Superior temporal gyrus (tissue), 1 donor: ENCODE data around the gene TBC1D2.
"Not testable (repeated sequence)": the region's sequence is repeated elsewhere in the genome, so short reads cannot be mapped to it uniquely, and the experiment has no call there.

Experiments
- DNase-seq: peaks from one replicate; pipeline ENCODE4 v3.0.0-alpha.2; 2016; ENCODE audit errors: extremely low spot score

The TBC1D2 gene

DNA sequence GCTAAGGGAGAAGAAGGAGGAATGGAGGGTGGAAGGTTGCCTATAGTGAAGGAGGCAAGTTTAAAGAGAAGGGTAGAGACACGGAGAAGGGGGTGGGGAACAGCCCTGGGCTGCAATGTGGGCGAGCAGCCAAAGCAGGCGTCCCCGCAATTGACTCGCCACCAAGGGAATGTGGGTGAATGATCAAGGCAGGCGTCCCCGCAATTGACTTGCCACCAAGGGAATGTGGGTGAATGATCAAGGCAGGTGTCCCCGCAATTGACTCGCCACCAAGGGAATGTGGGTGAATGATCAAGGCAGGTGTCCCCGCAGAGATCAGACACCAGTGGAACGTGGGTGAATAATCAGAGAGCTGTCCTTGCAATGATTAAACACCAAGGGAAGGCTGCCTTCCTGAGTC is 14.8 kb upstream of the TBC1D2 start:
- DNase-seq = not testable (repeated sequence)

DNA sequence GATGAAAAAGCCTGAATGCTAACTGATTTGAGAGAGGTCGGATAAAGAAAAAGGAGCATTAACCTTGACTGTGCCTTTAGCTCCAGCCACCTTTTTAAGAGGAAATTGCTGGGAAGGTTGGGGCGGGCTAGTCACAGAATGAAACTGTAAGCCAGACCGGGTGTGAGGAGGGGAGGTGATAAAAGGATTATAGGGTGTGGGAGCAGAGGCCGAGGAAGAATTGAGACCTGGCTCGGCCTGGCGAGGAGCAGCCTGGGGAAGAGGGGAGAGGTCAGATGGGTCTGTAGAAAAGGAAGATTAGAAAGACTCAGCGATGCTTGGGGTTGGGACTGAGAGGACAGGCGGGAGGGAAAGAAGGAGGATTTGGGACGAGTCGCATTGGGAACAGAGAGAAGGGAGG is 14.2 kb upstream of the TBC1D2 start:
- DNase-seq = not testable (repeated sequence)

DNA sequence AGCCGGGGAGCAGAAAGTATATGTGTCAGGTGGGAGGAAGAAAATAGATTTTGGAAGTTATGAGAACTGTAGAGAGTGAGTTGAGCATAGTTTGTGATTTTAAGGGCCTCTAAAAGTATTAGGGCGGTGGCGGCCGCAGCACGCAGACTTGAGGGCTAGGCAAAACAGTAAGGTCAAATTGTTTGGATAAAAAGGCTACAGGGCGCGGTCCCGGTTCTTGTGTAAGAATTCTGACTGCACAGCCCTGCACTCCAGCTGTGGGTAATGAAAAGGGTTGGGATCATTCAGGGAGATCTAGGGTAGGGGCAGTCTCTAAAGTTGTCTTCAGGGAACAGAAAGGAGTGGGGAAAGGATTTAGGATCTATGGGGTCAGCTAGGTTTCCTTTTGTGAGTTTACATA is 12.1 kb upstream of the TBC1D2 start:
- DNase-seq = not testable (repeated sequence)

DNA sequence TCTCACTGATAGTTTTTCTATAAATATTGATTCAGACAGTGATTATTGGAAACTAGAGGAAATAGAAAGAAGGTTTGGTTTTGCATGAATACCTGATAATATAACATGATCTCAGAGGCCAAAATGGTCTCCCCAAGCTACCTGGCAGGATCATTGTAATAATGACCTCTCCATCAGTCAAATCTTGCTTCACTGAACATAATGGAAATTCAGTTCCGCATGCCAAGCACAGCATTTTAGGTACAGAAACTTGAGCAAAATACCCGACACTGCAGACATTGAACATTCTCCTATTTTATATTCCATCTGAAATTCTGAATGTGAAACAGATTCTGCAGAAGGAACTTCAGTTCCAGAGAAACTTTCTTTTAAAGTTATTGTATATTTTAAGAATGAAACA is 9.1 kb upstream of the TBC1D2 start:
- DNase-seq = no peak

DNA sequence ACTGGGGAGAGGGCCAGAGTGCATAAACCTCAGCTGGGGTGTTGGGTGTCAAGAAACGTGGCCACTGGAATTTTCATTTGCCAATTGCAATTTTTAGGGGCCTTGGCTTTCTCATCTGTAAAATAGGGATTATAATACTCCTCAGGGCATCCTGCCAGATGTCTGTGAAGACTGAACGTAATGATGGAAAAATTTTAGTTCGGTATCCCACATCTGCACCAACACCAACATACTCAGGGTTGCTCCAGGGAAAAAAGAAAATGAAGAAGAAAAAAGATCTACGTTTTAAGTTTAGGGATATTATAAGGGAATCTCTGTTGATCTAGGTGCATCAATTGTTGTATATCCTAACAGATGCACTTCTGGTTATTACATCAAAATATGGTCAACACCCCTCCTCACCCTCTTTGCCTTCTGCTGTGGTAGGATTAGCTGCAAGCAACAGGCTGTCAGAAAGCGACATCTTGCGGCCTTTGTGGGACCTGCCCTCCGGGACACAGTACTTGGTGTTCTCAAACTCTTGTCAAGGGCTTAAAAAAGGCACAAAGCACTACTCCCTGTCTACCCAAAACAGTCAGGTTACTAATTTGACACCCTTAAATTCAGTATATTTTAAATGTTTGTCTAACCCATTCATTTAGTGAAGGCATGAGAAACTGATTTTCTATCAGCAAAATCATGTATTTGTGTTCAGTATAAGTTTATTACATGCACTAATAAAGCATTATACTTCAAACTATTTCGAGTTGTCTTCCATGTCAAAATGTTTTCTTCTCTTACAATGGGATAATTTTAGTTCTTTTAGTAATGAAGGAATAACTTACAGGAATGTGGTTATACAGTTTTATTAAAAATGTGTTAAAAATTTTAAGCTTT is 8.3 kb upstream of the TBC1D2 start:
- peak; percentile 89 for DNase-seq

DNA sequence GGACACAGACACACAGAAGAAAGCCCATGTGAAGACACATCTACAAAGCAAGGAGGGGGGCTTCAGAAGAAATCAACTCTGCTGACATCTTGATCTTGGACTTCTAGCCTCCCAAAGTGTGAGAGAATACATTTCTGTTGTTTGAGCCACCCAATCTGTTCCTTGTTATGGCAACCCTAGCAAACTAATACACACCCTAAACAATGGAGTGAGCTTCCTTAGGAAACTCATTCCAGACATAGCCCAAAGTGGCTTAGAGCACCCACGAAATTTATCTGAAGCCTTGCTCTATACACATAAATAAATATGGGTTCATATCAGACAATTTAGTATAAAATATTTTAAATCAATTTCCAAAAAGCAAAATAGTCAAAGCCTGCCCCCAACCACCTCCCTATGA is 7.6 kb upstream of the TBC1D2 start:
- no peak for DNase-seq

DNA sequence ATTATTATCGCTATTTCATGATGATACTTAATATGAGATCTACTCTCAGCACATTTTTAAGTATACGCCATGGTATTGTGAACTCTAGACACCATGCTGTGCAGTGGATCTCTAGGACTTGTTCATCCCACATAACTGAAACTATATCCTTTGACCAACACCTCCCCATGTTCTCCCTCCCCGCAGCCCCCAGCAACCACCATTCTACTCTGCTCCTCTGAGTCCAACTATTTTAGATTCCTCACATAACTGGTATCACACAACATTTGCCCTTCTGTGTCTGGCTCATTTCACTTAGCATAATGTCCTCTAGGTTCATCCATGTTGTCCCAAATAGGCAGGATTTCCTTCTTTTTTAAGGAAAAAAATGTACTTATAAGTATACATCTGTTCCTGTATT is 6.6 kb upstream of the TBC1D2 start:
- no peak for DNase-seq

DNA sequence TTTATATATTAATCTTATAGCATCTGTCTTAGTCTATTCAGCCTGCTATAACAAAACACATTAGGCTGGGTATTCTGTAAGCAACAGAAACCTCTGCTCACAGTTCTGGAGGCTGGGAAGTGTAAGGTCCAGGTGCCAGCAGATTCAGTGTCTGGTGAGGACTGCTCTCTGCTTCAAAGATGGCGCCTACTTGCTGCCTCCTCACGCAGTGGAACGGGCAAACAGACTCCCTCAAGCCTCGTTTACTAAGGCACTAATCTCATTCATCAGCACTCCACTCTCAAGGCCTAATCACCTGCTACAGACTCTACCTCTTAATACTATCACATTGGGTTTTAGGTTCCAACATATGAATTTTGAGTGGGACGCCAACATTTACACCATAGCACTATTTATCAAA is 5.2 kb upstream of the TBC1D2 start:
- no peak for DNase-seq

DNA sequence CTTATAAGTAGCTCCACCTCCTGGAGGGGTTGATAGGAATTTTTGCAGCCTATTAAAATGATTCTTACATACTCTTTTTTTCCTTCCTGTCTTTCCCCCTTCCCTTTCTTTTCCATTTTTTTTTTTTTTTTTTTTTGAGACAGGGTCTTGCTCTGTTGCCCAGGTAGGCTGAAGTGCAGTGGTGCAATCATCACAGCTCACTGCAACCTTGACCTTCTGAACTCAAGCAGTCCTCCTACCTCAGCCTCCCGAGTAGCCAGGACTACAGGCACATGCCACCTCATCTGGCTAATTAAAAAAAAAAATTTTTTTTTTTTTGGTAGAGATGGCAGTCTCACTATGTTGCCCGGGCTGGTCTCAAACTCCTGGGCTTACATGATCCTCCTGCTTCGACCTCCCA is 4.3 kb upstream of the TBC1D2 start:
- DNase-seq = no peak

DNA sequence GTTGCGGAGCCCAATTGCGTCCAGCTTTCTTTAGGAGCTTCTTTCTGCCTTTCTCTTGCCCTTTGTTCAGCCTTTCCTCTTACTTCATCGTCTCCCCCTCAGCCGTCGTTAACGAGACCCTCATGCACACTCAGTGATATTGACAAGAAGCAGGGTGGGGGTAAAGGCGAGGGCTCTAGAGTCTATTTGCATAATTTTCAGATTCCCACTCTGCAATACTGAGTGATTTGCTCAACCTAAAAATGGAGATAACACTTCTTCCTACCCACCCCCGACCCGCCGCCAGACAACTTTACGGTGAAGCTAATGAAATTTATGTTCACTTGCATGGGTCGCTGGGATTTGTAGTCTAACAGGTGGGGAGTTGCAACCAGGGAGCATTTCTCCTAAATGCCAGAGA is 1.3 kb upstream of the TBC1D2 start:
- no peak for DNase-seq

DNA sequence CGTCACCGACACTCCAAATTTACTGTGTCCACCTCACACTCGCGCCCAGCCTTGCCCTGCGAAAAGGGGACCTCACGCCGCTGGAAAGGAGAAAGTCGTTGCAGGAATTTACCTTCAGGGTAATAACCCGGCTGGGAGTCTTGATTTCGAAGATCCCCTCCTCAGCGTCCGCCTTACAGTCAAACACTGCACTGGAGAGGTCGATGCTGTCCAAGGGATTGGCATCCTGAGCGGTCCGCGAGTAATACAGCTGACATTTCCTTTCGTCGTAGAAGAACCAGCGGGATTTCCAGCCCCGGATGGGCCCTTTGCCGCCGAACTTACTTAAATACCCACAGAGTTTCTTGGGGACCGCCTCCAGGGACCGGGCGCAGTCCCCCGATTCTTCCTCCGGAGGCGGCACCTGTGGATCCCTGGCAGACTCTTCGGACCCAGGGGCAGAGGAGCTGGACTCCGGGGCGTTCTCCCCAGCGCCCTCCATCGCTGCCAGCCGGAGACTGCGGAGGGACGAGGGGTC is 330 bp downstream of the TBC1D2 start:
- DNase-seq = peak; percentile 30

DNA sequence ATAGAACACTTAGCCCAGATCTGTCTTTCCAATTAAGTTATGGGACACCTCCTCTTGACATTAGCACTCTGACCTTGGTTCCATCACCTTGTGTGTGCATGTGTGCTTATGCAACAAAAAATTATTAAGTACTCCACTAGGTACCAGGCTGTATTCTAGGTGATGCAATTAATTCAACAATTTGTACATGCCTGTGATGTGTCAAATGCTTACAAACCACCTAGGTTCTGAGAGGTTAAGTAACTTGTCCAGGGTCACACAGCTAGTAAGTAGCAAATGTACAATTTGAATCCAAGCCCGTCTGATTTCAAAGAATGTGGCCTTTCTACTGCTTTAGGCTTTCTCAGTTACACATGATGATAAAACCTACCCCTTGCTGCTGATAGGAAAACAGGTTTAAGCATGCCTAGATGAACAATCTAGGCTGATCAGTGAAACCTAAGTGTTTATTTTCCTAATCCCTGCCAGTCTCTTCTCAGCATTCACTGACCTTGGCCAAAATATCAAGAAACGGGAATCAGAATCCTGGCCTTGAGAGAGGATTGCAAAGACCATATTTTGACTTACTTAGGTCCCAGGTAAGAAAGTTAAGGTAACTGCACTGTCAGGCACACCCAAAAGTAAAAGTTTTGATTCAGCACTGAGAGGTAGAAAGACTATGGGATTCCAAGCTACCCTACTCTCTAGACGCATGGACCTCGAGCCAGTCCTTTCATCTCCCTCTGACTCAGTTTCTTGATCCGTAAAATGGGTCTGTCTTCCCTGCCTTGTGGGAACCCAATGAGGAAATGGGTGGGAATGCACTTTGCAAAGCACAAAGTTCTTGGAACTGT is 1.0 kb downstream of the TBC1D2 start:
- DNase-seq = no peak

DNA sequence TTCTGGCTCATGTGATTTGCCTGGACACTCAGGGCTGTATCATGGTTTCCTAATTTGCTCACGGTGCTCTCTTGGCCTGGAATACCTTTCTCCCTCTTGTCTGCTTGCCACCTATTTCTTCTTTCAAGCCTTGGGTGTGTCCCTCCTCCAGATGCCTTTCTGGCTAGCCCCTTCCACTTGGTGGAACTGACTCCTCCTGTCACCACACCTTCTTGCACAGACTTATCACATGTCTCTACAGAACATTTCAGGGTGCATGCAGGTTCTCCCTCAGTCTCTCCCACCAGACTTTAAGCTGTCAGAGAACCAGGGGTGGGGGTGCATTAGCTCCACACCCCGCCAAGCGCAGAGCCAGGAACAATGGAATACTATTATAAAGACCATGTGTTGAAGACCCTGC is 1.9 kb downstream of the TBC1D2 start:
- no peak for DNase-seq

DNA sequence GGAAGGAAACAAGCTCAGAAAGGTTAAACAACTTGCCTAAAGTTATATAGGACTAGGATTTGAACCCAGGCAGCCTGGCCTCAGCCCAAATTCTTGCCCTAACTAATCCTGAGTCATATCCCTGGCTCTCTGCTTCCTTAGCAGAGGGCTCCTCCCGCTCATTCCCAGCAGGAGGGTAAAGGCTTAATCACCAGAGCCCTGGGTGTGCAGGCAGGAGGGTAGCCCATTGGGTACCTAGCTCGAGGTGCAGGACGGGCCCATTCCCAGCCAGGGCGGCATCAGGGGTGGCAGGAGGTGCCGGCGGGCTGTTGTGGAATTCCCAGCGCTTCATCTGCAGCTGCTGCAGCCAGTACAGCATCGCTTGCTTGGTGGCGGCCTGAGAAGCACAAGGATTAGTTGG is 3.9 kb downstream of the TBC1D2 start:
- DNase-seq = no peak

DNA sequence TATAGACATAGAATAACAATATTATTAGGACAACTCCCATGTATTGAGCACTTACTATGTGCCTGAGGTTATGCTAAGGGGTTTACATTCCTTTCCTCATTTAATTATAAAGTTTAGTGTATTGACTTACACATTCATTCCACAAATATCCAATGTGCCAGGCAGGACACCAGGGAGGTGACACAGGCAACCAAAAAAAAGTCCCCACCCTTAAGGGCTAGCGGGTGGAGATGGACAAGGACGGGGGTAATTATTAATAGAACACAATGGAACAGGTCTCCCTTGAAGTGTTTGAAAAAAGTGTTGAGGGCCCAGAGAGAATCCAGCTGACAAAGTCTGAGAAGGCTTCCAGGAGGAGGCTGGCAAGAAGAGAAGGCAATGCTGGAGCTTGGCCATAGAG is 5.7 kb downstream of the TBC1D2 start:
- DNase-seq = no peak

DNA sequence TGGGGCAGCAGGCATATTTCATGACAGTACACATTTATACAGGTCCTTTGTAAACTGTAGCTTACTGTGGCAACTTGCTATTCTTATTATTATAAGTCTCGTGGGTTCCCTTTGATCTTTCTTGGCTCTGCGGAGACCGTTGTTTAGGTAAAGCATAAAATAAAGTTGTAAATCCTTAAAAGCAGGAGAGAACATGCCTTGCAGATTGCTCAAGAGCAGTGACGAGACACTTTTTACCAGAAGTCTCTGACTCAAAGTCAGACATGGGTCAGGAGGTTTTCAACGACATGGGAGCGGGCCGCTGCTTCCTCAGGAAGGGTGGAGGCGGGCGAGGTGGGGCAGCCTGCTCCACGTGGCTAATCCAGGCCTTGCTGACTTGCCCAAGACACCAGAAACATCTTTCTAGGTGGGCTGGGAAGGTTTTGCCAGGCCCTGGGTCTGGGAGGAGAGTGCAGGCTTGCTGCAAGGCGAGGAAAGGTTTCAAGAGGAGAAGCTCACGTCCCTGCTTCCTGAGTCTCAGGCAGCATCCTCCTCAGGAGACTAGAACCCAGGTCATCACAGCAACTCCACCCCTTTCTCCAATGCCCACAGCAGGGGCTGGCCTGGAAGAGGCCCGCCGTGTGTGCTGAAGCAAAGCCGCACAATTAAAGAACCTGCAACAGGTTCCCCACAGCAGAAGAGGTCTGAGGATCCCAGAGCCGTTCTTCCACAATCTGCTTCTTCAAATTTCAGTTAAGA is 6.5 kb downstream of the TBC1D2 start:
- DNase-seq = no peak

DNA sequence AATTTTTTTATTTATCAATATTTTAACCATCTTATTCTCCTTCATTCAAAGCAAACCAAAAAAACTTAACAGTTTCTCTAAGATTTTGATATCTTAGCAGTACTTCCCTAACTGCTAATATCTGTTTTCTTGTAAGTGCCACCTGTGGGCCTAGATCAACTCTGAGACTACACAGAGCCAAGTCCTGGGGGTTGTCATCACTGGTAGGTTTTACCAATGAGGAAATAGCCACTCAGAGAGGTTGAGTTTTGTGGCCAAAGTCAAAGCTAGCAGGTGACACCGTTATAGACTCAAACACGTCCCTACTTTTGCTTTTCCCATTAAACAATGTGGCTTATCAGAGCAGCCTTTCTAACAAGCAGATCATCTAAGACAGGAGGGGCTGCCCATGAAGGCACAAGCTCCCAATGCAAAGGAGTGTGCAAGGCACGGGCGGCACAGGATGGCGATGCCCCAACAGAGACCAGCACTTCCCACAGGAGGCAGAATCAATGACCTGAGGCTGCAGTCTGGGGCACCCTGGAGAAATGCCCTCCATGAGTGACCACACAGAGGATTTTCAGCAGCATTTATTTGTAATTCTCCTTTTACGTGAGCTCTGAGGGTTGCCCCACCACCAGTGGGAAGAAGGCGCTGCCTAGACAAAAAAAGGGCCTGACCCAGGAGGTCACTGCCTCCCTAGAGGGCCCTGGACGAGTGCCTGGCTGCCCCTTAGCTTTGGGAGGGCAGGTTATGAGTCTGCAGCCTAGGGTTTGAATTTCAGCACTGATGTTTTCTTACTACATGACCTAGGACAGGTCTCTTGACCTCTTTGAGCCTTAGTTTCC is 7.4 kb downstream of the TBC1D2 start:
- no peak for DNase-seq

DNA sequence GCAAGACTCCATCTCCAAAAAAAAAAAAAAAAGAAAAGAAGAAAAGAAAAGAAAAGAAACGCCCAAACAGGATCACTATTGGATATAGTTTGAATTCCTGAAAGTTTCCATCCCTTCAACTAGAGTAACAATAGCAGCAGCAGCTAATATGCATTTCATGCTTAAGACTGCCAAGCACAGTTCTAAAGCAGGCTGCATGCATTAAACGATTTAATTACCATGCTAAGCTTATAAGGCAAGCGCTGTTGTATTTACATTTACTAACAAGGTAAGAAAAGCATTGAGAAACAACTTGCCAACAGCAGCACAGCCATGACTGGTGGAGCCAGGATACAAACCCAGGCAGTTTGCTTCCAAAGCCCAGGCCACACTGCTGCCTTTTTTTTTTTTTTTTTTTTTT is 13.0 kb downstream of the TBC1D2 start:
- DNase-seq = no peak

DNA sequence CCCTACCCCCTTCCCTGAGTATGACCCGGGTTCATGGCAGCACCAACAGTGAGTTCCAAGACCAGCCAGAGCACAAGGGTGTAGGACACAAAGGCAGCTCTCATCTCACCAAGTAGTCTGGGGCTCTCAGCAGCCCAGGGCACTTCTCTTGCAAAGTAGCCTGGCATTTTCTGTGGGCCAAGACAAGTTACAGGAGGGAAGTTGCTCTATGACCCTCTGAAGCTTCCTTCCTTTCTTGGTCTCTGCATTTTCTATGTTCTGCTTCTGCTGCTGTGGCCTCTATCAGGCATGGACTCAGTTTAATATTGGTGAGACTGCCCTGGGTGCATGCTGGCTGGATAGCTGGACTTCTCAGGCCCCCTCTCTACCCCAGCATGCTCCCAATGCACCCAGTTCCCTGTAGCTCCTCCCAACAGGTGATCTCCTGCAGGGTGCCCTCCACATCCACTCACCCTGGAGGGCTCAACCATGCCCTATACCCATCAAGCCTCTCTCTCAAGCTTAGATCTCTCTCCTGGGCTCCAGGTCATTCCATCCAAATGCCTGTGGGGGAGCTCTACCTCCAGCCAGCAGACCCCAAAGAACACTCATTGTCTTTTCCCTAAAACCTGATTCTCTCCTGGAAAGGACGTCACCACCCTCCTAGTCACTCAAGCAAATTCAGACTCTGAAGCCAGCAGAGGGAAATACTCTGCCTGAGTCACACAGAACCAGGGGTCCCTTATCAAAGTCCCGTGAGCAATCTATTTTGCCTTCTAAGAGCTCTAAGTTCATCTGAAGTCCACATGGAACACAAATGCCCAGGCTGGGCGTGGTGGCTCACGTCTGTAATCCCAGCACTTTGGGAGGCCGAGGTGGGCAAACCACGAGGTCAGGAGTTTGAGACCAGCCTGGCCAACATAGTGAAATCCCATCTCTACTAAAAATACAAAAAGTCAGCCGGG is 13.8 kb downstream of the TBC1D2 start:
- no peak for DNase-seq

DNA sequence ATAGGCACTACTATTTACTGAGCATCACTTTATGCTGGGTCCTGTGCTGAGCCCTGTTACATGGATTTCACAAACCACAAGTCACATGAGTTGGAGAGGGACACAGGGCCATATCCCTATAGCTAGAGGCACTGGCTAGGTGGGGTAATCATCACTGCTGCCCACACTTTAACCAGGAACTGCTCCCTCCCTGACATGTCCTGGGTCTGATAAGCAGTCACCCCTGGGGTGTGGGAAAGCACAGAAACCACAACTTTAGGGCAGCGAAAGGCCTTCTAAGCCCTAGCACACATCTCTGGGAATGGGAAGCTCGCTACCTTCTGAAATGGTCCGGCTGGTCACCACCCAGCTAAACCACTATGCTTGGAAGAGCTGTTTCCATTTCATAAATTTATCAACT is 15.0 kb downstream of the TBC1D2 start:
- no peak for DNase-seq
